Measurements from ENCODE around the gene LAMC2.

LAMC2 gene

DNA sequence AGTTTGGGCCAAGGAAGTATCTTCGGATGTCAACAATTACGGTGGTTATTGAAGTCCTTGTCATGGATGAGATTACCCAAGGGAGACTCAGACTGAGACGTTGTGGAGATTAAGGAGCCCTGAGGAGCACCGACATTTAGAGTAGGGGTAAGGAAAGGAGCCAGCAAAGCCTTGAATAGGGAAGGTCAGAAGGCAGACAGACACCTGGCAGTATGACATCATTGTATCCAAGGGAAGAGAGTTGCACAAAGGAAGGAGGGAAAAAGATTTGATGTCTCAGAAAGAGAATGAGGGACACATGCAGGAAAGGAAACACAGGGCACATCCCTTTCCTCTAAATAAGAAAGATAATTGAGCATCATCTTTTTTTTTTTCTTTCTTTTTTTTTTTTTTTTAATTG, 11.7 kb downstream of the LAMC2 start:
- no peak overlapping the region for H3K4me3 ChIP-seq (ENCODE audit: low read depth, low read length)
- in situ Hi-C loops (cut with HindIII; ENCODE audit: low pct_ligation_motif_present, low sequenced_read_pairs), result no loop called here
- H3K27ac ChIP-seq, result no peak overlapping the region
- no peak for DNase-seq
- no peaks in the 10 kb centered on the region for H3K36me3 ChIP-seq (replicated peaks)
- no peaks in the 10 kb centered on the region for H3K27me3 ChIP-seq (replicated peaks)
- TF ChIP-seq CTCF (IDR thresholded peaks at IDR 0.05; ENCODE audit: low read depth, low read length, missing control alignments), result no peak

- Histone ChIP-seq H3K27ac (no peak overlapping the region), H3K27me3 (replicated peaks) (no peaks in the 10 kb centered on the region), H3K4me3 (ENCODE audit: low read depth, low read length) (no peak overlapping the region), H3K36me3 (replicated peaks) (no peaks in the 10 kb centered on the region)
- TF ChIP-seq CTCF (IDR thresholded peaks at IDR 0.05; ENCODE audit: low read depth, low read length, missing control alignments), result no peak
- in situ Hi-C loops (cut with HindIII; ENCODE audit: low pct_ligation_motif_present, low sequenced_read_pairs), result no loop called here
- DNase-seq, result peak; percentile 85
Observed at GRCh38 chr1:183198463-183198862, 12.4 kb downstream of the LAMC2 start.

DNA sequence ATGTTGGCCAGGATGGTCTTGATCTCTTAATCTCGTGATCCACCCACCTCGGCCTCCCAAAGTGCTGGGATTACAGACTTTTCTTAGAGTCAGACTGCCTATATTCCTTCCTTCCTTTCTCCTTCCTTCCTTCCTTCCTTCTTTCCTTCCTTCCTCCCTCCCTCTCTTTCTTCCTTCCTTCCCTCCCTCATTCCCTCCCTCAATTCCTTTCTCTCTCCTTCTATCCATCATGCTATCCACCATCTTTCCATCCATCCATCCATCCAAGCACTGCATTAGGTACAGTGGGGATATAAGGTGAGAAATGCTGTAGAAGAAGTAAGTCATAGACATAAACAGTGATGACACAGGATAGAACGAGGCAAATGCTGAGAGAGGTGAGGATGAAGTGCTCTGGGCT, 13.2 kb downstream of the LAMC2 start:
- Histone ChIP-seq H3K27ac (no peak overlapping the region), H3K4me3 (ENCODE audit: low read depth, low read length) (no peak overlapping the region), H3K36me3 (replicated peaks) (no peaks in the 10 kb centered on the region), H3K27me3 (replicated peaks) (no peaks in the 10 kb centered on the region)
- no peak for DNase-seq
- no peak for TF ChIP-seq CTCF (IDR thresholded peaks at IDR 0.05; ENCODE audit: low read depth, low read length, missing control alignments)
- in situ Hi-C loops (cut with HindIII; ENCODE audit: low pct_ligation_motif_present, low sequenced_read_pairs), result no loop called here

DNA sequence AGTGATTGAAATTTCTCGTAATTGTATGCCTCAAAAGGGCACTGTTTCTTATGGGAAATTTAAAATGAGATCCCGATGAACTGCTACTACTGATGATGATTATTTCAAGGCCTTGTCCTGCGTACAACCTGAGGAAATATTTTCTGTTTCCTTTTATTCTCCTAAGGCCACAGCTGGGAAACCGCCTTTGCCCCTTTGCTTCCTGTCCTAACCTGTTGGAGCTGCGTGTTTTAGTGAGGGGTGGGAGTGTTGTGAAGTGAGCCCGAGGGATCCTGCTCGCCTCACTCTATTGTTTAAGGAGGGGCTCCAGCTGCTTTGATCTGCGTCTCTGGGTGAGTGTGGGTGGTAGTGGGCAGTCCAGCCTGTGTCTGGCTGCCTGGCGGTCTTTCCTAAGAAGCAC, 14.4 kb downstream of the LAMC2 start:
- H3K27me3 ChIP-seq (replicated peaks), result no peaks in the 10 kb centered on the region
- no peak for DNase-seq
- H3K4me3 ChIP-seq (ENCODE audit: low read depth, low read length), result no peak overlapping the region
- TF ChIP-seq CTCF (IDR thresholded peaks at IDR 0.05; ENCODE audit: low read depth, low read length, missing control alignments), result no peak
- in situ Hi-C loops (cut with HindIII; ENCODE audit: low pct_ligation_motif_present, low sequenced_read_pairs), result no loop called here
- no peaks in the 10 kb centered on the region for H3K36me3 ChIP-seq (replicated peaks)
- H3K27ac ChIP-seq, result no peak overlapping the region

DNA sequence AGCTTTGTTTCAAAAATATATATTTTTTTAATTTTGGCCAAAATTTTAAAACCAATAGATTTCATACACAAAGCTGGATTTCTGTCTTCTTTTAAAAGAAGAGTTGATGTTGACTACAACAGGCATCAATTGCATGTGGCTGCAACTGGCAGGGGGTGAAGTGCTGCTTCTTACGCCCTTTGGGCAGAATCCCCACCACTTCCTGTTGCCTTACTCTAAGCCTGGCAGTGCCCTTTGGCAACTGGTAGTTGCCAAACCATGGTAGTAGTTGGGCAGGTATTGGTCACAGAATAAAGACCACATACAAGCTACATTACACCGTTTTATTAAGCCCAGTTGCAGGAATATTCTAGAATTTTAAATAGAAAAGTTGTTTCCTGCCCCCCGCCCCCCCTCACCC, 17.0 kb downstream of the LAMC2 start:
- DNase-seq, result no peak
- Histone ChIP-seq H3K36me3 (replicated peaks) (no peaks in the 10 kb centered on the region), H3K27ac (no peak overlapping the region), H3K27me3 (replicated peaks) (no peaks in the 10 kb centered on the region), H3K4me3 (ENCODE audit: low read depth, low read length) (no peak overlapping the region)
- in situ Hi-C loops (cut with HindIII; ENCODE audit: low pct_ligation_motif_present, low sequenced_read_pairs), result no loop called here
- no peak for TF ChIP-seq CTCF (IDR thresholded peaks at IDR 0.05; ENCODE audit: low read depth, low read length, missing control alignments)

DNA sequence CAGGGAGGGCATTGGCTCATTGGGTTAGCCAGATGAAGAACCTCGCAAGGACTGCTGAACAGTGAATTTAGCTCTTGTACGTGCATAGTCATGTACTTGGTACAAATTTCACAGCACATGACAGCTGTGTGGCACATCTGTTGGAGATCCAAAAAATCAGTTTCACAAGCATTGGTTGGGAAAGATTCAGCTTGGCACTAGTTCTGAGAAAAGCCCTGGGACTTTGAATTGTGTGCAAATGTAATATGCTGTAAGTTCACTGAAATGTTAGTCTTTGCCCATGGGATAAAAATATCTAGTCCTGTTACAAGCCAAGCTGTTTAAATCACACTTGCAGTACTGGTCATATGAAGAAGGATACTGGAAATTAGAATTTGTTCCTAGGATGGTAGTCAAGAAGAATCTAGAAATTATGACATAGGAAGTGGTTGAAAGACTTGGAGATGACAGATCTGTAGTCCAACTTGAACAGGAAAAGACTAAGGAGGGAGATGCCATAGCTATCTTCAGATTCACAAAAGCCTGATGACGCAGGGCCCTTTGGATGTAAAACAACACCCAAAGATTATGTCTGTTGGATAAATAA, 19.2 kb downstream of the LAMC2 start:
- Histone ChIP-seq H3K27me3 (replicated peaks) (no peaks in the 10 kb centered on the region), H3K27ac (no peak overlapping the region), H3K36me3 (replicated peaks) (no peaks in the 10 kb centered on the region), H3K4me3 (ENCODE audit: low read depth, low read length) (no peak overlapping the region)
- TF ChIP-seq CTCF (IDR thresholded peaks at IDR 0.05; ENCODE audit: low read depth, low read length, missing control alignments), result no peak
- peak; percentile 71 for DNase-seq
- in situ Hi-C loops (cut with HindIII; ENCODE audit: low pct_ligation_motif_present, low sequenced_read_pairs), result no loop called here
